ENCODE measurements around the gene YIPF3.
"Not testable (repeated sequence)": the region's sequence is repeated elsewhere in the genome, so short reads cannot be mapped to it uniquely, and the experiment has no call there.

YIPF3 gene

DNA sequence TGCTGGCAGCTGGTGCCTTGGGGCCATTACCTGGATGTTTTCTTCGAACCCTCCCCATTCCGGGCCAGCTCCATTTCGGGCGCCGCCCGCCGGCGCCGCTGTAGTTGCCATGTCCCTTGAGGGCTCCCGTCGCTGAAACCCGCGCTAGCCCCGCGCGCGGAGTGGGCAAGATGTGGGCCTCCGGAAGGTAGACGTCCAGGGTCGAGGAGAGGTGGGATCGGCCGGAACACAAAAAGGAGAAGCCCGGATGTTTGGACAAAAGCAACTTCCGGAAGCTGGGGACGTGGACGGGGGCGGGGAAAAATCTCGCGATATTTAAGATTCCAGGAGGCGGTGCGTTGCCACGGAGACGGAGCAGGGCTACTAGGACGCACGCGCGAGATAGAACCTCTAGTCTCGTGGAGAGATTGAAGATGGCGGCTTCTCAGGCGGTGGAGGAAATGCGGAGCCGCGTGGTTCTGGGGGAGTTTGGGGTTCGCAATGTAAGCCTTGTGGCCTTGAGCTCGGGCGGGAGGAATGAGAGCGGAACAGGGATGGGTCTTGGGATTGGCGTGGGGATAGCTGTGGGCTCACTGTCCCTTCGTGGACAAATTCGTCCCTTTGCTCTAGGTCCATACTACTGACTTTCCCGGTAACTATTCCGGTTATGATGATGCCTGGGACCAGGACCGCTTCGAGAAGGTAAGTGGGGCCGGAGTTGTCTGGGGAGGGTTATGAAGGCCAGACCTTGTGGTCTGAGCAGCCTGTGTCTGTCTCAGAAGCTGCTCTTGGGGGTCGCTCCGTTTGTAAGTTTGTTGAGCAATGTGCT lies at the start of gene YIPF3, which contains the start of gene POLR1C:
YIPF3 (minus strand) TSS at position 230 of the 808 bp plus-strand sequence; CDS start at position 111, 119 bp downstream.
POLR1C (plus strand) TSS at position 393 of the 808 bp plus-strand sequence; CDS start at position 414, 21 bp downstream.
- DNase-seq (ENCODE audit: low read depth) = peak; percentile 91

DNA sequence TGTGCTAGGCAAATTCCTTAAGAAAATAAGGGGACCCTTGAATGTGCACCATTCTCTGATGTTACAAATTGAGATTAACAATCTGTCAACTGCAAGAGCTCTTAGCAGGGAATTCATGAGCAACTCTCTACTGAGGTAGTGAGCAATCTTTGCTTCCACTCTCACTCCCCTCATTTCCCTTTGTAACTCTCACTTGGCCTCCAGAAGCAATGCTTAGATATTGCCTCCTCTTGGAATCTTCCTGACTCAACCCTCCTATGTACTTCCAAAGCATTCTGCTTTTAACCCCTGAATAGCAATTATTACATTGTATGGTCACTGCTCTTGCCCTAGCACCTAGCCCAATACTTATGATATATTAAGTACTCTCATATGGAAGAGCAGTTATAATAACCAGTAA lies 42.6 kb upstream of the YIPF3 start:
- no peak for DNase-seq (ENCODE audit: low read depth)

DNA sequence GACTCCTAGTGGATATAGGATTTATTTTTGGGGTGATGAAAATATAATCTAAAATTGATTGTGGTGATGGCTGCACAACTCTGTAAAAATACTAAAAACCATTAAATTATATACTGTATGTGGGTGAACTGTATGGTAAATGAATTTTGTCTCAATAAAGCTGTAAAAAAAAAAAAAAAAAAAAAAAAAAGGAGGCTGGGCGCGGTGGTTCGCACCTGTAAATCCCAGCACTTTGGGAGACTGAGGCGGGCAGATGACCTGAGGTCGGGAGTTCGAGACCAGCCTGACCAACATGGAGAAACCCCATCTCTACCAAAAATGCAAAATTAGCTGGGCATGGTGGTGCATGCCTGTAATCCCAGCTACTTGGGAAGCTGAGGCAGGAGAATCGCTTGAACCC lies 40.9 kb upstream of the YIPF3 start:
- not testable (repeated sequence) for DNase-seq (ENCODE audit: low read depth)

DNA sequence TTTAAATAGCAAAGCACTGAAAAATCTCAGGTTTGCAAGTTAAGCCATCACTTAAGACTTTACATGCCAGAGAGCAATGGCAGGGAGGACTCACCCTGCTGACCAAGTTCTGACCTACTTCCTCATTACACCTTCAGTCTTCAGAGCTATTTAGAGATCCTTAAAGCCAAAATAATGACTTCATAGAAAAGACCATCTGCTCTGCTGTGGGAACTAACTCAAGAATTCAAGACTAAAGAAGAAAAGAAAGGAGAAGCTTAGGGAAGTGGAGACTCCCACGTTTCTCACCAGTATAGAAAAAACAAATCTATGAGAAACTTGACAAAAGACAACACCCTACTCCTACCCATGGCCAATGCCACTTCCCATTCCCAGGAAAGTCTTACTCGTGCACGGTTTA lies 30.5 kb upstream of the YIPF3 start:
- DNase-seq (ENCODE audit: low read depth) = no peak

DNA sequence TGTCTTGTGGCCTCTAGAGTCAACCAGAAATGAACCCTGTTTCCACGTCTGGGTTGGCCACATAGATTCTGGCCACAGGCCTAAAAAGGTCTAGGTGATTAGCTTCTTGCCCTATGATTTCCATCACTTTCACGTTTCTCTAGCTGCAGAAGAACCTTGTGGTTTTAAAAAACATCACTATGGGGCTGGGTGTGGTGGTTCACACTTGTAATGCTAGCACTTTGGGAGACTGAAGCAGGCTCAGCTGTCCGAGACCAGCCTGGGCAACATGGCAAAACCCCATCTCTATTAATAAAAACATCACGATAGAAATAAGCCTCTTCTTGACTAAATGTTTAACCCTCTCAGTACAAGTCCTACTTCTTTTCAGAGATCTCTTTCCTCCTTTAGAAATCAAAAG lies 27.7 kb upstream of the YIPF3 start:
- no peak for DNase-seq (ENCODE audit: low read depth)

DNA sequence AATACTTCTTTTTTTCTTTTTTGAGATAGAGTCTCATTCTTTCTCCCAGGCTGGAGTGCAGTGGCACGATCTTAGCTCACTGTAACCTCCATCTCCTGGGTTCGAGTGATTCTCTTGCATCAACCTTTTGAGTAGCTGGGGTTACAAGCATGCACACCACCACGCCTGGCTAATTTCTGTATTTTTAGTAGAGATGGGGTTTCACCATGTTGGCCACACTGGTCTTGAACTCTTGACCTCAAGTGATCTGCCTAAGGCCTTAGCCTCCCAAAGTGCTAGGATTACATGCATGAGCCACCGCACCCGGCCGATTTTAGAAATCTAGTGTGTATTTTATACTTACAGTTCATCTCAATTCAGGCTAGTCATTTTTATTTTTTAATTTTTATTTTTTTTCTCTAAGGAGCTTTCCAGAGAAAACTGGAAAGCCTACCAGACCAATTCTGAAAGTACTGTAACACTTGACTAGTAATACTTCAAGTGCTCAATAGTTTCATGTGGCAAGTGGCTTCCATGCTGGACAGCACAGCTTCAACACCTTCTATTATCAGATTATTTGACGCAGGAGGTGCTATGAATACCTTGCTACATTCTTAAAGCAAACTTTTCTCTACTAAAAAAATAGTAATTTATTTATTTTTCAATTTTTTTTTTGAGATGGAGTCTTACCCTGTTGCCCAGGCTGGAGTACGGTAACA lies 25.2 kb upstream of the YIPF3 start:
- no peak for DNase-seq (ENCODE audit: low read depth)

DNA sequence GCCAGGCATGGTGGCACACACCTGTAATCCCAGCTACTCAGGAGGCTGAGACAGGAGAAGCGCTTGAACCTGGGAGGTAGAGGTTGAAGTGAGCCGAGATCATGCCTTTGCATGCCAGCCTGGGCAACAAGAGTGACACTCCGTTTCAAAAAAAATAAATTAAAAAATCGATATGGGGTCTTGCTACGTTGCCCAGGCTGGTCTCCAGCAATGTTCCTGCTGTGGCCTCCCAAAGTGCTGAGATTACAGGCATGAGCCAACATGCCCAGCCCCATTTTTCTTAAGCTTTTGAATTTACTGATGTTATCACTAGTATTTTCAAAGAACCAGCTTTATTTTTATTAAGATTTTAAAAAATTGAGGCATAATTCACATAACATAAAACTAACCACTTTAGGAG lies 23.8 kb upstream of the YIPF3 start:
- no peak for DNase-seq (ENCODE audit: low read depth)

DNA sequence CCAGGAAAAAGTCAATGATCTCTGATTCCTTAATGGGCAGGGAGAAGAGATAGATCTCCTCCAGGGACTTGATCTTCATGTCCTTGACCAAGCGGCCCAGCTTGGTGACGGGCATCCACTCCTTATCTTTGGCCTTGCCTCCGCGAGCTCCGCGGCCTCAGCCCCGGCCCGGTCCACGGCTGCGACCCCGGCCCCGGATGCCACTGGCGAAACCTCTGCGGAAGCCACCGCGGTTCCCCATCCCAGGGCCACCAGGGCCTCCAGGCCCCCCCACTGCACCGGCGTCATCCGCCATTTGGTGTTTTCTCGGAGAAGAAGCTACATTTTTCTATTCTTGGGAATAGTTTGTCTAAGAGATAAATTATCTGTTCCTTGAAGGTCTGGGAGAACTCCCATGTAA lies 22.7 kb upstream of the YIPF3 start:
- not testable (repeated sequence) for DNase-seq (ENCODE audit: low read depth)

DNA sequence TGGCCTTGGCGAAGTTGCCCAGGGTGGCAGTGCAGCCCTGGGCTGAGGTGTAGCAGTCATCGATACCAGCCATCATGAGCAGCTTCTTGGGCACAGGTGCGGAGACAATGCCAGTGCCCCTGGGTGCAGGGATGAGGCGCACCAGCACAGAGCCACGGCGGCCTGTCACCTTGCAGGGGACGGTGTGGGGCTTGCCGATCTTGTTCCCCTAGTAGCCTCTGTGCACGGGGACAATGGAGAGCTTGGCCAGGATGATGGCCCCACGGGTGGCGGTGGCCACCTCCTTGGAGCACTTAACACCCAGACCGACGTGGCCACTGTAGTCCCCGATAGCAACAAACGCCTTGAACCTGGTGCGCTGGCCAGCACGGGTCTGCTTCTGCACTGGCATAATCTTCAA lies 22.3 kb upstream of the YIPF3 start:
- DNase-seq (ENCODE audit: low read depth) = not testable (repeated sequence)

DNA sequence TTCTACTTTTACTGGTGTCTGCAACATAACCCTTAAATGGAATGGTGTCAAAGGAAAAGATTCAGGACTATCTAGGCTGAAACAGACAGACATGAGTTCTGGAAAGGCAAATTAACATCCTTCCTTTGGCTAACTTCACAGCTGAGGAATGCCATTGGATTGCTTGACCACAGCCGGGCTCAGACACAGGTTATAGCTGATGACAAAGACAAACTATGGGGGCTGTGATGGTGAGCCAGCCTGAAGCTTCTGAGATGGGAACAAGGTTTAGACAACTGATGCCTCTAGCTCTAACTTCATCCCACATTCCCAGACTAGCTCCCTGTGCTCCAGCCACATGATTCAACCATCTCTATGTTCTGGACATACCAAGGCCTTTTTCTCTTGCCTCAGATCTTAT lies 15.5 kb upstream of the YIPF3 start:
- no peak for DNase-seq (ENCODE audit: low read depth)

DNA sequence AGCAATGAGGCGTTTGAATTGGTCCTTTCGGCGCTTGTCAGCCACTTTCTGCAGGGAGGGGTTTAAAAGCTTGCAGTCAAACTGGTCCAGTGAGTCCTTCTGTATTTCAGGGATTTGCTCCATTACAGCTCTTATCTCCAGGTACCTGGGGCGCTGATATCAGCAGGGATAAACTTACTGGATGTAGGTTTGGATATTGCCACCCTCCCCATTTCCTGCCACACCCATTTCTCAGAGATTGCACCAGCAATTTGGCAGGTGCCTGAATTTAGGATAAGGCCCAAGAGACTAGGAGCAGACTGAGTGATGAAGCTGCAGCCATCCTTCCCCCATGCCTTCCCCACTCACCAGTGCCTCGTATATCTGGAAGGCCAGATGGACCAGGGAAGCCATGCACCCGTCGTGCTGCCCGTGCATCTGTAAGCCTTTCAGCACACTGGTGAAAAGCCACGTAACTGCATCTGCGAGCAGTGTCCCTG lies 7.8 kb upstream of the YIPF3 start:
- DNase-seq (ENCODE audit: low read depth) = no peak

DNA sequence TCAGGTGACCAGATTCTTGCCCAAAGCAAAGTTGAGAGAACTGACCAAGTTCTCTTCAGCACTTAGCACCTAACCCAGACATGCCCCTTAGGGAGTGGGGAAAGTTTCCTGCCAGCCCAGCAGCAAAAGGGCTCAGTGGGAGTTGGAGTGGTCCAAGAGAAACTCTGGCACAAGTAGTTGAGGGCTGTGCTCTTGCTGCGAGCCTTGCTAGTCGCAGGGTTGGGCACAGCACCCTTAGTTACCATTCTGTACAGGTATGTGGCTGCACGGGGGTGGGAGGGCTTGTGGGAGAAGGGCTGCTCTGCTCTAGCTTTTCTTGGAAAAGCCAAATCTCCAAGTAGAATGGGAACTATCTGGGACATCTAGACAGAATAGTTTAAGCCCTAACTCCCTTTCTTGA lies 6.6 kb upstream of the YIPF3 start:
- DNase-seq (ENCODE audit: low read depth) = no peak

DNA sequence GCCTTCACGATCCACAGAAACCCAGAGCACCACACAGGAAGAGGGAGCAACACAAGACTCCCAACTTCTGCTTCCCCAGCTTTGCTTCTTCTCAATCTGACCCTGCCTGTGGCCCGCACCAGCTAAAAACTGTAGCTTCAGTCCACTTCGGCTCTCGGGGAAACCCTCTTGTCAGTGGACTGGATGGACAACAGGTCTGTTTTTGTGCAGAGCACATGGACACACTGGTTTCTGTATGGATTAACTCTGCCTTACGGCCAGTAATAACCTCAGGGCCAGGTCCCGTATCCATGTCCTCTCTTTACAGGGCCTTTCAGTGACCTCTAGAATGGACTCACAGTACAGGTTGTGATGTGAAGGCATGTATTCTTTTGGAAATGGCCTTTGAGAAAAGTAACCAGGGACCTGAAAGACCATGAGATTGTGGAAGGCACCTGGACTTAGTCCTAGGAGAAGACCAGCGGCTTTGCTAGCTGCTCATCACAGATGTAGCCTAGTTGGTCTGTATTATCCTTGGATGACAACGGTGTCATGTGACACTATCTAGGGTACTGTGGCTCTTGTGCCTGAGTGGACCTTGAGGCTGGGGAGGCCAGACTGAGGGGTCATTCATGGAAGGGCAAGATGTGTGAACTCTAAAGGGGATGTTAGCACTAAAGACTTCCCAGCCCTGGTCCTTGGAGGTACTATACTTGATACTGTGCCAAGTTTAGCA lies 6.0 kb upstream of the YIPF3 start:
- DNase-seq (ENCODE audit: low read depth) = no peak

DNA sequence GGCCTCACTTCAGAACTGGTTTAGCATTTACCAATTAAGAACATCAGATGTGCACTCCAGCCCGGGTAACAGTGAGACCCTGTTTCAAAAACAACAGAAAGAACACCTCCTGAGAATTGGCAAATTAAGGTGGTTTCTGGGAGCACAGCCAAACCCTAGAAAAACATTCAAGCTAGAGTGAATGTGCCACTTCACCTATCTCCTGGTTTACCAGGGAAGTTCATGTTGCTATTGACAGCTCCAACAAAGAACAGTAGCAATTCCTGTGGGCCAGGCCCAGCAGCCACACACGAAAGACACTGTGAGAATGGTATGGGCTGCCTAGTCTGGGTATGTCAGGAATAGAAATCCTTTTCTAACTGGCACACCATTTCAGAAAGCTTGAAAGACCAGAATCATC lies 5.1 kb upstream of the YIPF3 start:
- DNase-seq (ENCODE audit: low read depth) = no peak

DNA sequence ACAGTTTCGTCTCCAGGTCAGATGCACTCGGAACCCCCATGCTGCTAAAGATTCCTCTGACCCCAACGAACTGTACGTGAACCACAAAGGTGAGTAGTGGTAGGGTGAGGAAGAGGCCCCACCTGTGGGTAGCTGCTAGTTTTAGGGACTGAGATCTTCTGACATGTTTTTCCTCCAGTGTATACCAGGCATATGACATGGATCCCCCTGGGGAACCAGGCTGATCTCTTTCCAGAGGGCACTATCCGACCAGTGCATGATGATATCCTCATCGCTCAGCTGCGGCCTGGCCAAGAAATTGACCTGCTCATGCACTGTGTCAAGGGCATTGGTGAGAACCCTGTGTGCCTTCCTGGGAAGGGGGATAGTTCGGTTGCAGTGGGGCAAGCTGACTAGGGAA lies 3.4 kb upstream of the YIPF3 start:
- no peak for DNase-seq (ENCODE audit: low read depth)

DNA sequence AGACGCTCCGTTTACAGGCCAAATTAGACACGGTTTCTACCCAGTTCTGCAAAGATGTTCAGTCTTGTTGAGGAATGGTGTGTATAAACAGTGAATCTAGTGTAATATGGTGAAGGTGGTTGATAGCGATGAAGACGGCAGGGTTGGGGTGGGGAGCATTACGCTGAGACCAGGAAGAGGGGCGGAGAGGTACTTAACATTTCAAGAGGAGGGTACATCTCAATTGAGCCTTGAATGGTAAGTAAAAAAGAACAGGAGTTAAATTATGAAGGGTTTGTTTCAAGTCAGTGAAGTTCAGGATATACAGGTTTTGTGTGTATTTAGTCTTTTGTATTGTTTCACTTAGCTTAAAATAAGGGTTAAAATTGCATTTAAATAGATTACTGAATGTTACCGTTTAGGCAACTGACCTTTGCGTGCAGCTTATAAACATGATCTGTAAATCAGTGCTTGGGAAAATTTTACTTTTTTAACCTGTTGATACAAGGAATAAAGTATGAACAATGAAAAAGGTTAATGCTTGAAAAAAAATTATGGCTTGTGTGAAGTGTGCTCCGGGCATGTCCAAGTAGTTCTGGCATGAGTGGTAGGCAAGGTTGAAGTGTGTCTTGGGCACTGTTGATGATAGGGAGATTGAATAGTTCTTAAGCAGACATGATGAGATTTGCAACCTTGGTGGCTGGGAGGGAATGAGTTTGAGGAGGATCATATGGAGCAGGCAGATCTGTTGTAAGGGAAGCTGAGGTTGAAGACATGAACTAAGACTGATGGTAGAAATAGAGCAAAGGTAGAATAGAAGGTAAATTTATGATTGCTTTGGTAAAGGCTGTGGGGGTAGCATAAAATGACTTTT lies 1.0 kb upstream of the YIPF3 start:
- no peak for DNase-seq (ENCODE audit: low read depth)

DNA sequence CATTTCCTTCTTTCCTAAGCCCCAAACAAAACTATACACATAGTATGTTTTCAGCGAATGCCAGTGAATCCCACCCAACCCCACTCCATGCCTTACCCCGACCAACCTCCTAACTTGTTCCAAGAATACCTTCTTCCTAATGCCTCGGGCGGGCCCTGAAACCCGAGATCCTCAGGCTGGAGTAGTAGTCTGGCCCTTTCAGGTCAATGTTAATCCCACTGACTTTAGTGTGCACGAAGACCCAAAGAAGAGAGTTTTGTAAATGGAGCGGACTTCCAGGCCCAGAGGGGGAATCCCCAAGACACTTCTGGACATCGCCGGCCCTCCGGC lies 394 bp downstream of the YIPF3 start:
- DNase-seq (ENCODE audit: low read depth) = no peak

DNA sequence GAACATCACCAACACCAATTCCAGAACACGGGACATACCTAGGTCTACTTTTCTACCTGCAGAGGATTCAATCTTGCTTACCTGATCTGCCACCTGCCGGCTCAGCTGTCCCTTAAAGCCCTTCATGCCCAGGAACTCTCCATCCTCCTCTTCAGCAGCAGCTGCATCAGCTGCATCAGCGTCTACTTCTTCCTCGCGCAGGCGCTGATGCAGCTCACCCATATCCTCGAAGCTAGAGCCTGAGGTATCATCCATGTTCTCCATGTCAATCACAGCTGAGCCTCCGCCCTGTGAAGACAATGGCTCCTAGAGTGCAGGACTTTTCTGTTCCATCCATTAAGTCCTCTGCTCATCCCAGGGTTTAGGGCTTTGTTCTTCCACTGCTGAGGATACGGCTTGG lies 918 bp downstream of the YIPF3 start:
- DNase-seq (ENCODE audit: low read depth) = no peak

DNA sequence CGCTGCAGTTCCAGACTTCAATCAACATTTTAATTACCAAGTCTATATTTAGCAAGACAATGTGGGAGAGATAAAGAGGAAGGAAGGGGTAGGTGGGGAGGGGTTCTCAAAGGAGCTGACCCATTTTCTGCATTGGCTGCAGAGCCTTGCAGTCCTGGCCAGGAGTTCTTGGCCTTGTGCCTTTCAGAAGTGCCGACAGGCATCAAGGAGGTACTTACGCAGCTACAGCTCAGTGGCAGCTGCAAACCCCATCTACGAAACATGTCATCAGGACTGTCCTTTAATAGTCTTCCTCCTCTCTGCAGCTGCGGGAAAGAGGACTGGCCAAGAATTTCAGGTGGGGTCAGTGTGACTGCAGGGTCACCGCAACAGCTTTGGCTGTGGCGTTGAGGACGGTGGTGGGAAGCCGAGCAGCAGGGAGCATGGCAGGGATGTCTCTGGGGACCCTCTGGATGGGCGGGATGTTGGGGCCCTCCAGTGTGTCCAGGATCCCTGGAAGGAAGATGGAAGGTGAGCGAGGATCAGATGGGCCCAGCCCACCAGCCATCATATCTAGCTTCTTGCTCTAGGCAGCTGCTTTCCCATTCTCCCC lies 4.8 kb downstream of the YIPF3 start:
- no peak for DNase-seq (ENCODE audit: low read depth)

DNA sequence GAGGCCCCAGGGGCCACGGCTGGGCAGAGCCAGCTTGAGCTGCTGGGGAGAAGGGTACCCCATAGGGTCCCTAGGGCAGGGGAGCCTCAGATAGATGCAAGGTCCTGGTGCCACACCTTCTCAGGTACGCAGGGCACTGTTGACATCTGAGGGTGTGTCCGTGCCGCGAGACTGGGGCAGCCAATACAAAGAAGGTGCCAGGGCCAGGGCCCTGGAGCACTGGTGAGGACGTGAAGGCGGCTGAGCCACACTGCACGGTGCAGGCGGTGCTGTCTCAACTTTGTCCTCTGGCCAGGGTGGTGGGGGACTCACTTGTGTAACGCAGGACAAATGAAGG lies 5.9 kb downstream of the YIPF3 start:
- no peak for DNase-seq (ENCODE audit: low read depth)

DNA sequence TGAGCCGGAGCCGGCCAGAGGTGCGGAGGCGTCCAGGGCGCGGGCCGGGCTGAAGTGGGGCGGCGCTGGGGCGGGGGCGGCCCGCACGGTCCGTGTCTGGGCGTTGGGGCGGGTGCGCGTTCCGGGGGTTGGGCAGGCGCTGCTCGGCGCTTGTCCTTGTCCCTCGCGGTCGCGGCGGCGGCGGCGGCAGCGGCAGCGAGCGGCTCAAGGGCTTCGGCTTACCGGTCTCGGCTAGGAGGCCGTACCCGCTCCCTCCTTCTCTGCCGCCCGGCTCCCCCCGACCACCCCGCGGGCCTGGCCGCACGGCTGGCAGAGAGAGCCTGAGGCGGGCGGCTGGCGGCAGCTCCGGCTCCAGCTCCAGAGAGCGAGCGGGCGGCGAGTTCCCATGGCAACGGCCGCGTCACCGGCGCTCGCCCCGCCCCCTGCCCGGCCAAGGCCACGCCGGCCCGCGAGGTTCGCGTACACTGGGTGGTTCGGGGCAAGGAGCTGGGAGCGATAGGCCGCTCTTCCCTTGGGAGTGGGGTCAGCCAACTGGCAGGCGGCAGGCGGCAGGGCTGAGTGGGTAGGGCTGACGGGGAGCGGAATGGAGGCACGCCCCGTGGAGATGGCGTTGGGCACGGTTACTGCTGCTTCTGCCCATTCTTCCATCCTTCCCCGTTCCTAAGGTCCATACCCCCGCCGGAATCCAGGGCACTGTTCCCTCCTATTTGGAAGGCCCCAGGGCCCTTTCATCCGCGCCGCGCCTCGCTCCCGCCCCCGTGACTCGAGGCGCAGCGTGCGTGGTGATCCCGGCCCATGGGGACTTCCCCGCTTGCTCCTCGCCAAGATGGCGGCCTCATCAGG lies 6.5 kb downstream of the YIPF3 start, which contains the start of gene LRRC73:
LRRC73 (minus strand) TSS at position 363 of the 843 bp plus-strand sequence. CDS start 561 bp downstream, outside the sequence.
- DNase-seq (ENCODE audit: low read depth) = peak; percentile 67

Data from activated T-helper 1 cell treated with Interleukin-2 at 50 U/mL for 16 hours (primary cell).